ENCODE measurements around the gene GRPEL1. TPM values are rescaled to one million over a fixed set of nuclear protein-coding genes. Genes with fewer than 3 reads are reported as not detected.

Gene GRPEL1
- total and polyA plus RNA-seq, 2 donors (not counting 1 experiment from before 2014, with no cell fraction given): 16.3 to 42.7 TPM

GRCh38 chr4:7029212-7029611, 38.7 kb downstream of the GRPEL1 start:
- Histone ChIP-seq H3K4me1 (ENCODE audit: control insufficient read depth, extremely low read depth, insufficient read depth, low read length) (no peaks in the 10 kb centered on the region), H3K27ac (ENCODE audit: insufficient read depth, low read length) (no peak overlapping the region), H3K4me3 (replicated peaks in 1 of 4; ENCODE audit: control extremely low read depth in 1 of 4, insufficient read depth in 1 of 4, low read depth in 3 of 4, low read length in 4 of 4) (no peak overlapping the region), H3K36me3 (ENCODE audit: control insufficient read depth, insufficient read depth, low read length) (peaks cover 7% of the 10 kb centered on the region), H3K27me3 (ENCODE audit: control insufficient read depth, insufficient read depth, low read length) (no peaks in the 10 kb centered on the region), H3K4me2 (ENCODE audit: extremely low read depth, insufficient read depth, low read length) (no peak overlapping the region), H4K20me1 (ENCODE audit: control insufficient read depth, extremely low read depth, insufficient read depth, low read length) (no peaks in the 10 kb centered on the region), H3K9me3 (ENCODE audit: control insufficient read depth, insufficient read depth, low read depth, low read length) (no peaks in the 10 kb centered on the region), H3K79me2 (ENCODE audit: control insufficient read depth, insufficient read depth, low read length) (no peaks in the 10 kb centered on the region), H3K9ac (ENCODE audit: insufficient read depth, low read length) (no peak overlapping the region), H2AFZ (ENCODE audit: low read length) (no peak overlapping the region)
- DNase-seq (ENCODE audit: low read depth in 2 of 2): no peak
- TF ChIP-seq EZH2 (IDR thresholded peaks at IDR 0.05; ENCODE audit: low read length, missing control alignments): no peak
- no peak for TF ChIP-seq CTCF (conservative IDR thresholded peaks at IDR 0.05 in 1 of 2, IDR thresholded peaks at IDR 0.05 in 1 of 2; ENCODE audit: low read depth in 1 of 2, low read length in 2 of 2)

DNA sequence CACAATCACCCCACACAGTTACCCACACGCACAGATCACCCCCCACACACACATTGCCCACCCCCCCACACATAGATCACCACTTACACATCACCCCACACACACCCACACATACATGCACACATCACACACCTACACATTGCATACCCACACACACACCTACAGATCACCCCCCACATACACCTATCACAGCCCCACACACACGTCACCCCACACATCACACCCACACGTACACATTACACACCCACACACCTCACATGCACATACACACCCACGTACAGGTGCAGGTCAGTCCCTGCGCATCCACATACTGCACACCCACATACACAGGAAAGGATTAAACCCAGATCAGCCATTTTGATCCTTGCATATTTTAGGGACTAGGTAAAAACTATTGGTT, 40.0 kb downstream of the GRPEL1 start:
- no peaks in the 10 kb centered on the region for H3K27me3 ChIP-seq (ENCODE audit: control insufficient read depth, insufficient read depth, low read length)
- no peaks in the 10 kb centered on the region for H3K9me3 ChIP-seq (ENCODE audit: control insufficient read depth, insufficient read depth, low read depth, low read length)
- no peak overlapping the region for H3K4me3 ChIP-seq (replicated peaks in 1 of 4; ENCODE audit: control extremely low read depth in 1 of 4, insufficient read depth in 1 of 4, low read depth in 3 of 4, low read length in 4 of 4)
- H3K4me2 ChIP-seq (ENCODE audit: extremely low read depth, insufficient read depth, low read length): no peak overlapping the region
- TF ChIP-seq EZH2 (IDR thresholded peaks at IDR 0.05; ENCODE audit: low read length, missing control alignments) (no peak), CTCF (conservative IDR thresholded peaks at IDR 0.05 in 1 of 2, IDR thresholded peaks at IDR 0.05 in 1 of 2; ENCODE audit: low read depth in 1 of 2, low read length in 2 of 2) (no peak)
- no peaks in the 10 kb centered on the region for H3K4me1 ChIP-seq (ENCODE audit: control insufficient read depth, extremely low read depth, insufficient read depth, low read length)
- no peak for DNase-seq (ENCODE audit: low read depth in 2 of 2)
- no peak overlapping the region for H3K9ac ChIP-seq (ENCODE audit: insufficient read depth, low read length)
- peaks cover 9% of the 10 kb centered on the region for H3K36me3 ChIP-seq (ENCODE audit: control insufficient read depth, insufficient read depth, low read length)
- H3K79me2 ChIP-seq (ENCODE audit: control insufficient read depth, insufficient read depth, low read length): no peaks in the 10 kb centered on the region
- no peaks in the 10 kb centered on the region for H4K20me1 ChIP-seq (ENCODE audit: control insufficient read depth, extremely low read depth, insufficient read depth, low read length)
- no peak overlapping the region for H2AFZ ChIP-seq (ENCODE audit: low read length)
- H3K27ac ChIP-seq (ENCODE audit: insufficient read depth, low read length): no peak overlapping the region

GRCh38 chr4:7027284-7027683, 40.6 kb downstream of the GRPEL1 start:
- Histone ChIP-seq H3K9ac (ENCODE audit: insufficient read depth, low read length) (no peak overlapping the region), H3K27ac (ENCODE audit: insufficient read depth, low read length) (no peak overlapping the region), H3K4me3 (replicated peaks in 1 of 4; ENCODE audit: control extremely low read depth in 1 of 4, insufficient read depth in 1 of 4, low read depth in 3 of 4, low read length in 4 of 4) (no peak overlapping the region), H3K4me2 (ENCODE audit: extremely low read depth, insufficient read depth, low read length) (no peak overlapping the region), H4K20me1 (ENCODE audit: control insufficient read depth, extremely low read depth, insufficient read depth, low read length) (no peaks in the 10 kb centered on the region), H2AFZ (ENCODE audit: low read length) (no peak overlapping the region), H3K27me3 (ENCODE audit: control insufficient read depth, insufficient read depth, low read length) (no peaks in the 10 kb centered on the region), H3K9me3 (ENCODE audit: control insufficient read depth, insufficient read depth, low read depth, low read length) (no peaks in the 10 kb centered on the region), H3K79me2 (ENCODE audit: control insufficient read depth, insufficient read depth, low read length) (no peaks in the 10 kb centered on the region), H3K4me1 (ENCODE audit: control insufficient read depth, extremely low read depth, insufficient read depth, low read length) (peaks cover 3% of the 10 kb centered on the region), H3K36me3 (ENCODE audit: control insufficient read depth, insufficient read depth, low read length) (peaks cover 9% of the 10 kb centered on the region)
- no peak for TF ChIP-seq EZH2 (IDR thresholded peaks at IDR 0.05; ENCODE audit: low read length, missing control alignments)
- no peak for TF ChIP-seq CTCF (conservative IDR thresholded peaks at IDR 0.05 in 1 of 2, IDR thresholded peaks at IDR 0.05 in 1 of 2; ENCODE audit: low read depth in 1 of 2, low read length in 2 of 2)
- DNase-seq (ENCODE audit: low read depth in 2 of 2): no peak

Data from fibroblast of lung (primary cell).